HG03139 (cell line): ENCODE measurements around the gene TK2.

ENCODE experiments used
- ATAC-seq: cut with Tn5 transposase; IDR thresholded peaks from one replicate; pipeline ENCODE4 v1.9.1; 2021; ENCODE audit not compliant: unreplicated experiment

TK2 gene

GRCh38 chr16:66485376-66485775 is 64.5 kb downstream of the TK2 start:
- ATAC-seq = no peak

- no peak for ATAC-seq
Measured at GRCh38 chr16:66484453-66485213, 65.3 kb downstream of the TK2 start.

- no peak for ATAC-seq
Measured at GRCh38 chr16:66483689-66484452, 66.1 kb downstream of the TK2 start.

- no peak for ATAC-seq
Measured at GRCh38 chr16:66481943-66482390, 68.0 kb downstream of the TK2 start.

GRCh38 chr16:66481081-66481942 is 68.6 kb downstream of the TK2 start:
- ATAC-seq = no peak

GRCh38 chr16:66480265-66481080 is 69.4 kb downstream of the TK2 start:
- ATAC-seq = no peak

- ATAC-seq = no peak
Measured at GRCh38 chr16:66479661-66480264, 70.2 kb downstream of the TK2 start.

GRCh38 chr16:66478733-66479511 is 71.0 kb downstream of the TK2 start:
- ATAC-seq = peak; percentile 56

- ATAC-seq = no peak
Measured at GRCh38 chr16:66477028-66477515, 72.8 kb downstream of the TK2 start.

GRCh38 chr16:66476328-66477027 is 73.4 kb downstream of the TK2 start:
- no peak for ATAC-seq

- no peak for ATAC-seq
Measured at GRCh38 chr16:66475232-66475631, 74.7 kb downstream of the TK2 start.

- peak; percentile 79 for ATAC-seq
Measured at GRCh38 chr16:66474750-66475199, 75.1 kb downstream of the TK2 start.

GRCh38 chr16:66473654-66474519 is 76.0 kb downstream of the TK2 start:
- no peak for ATAC-seq

- ATAC-seq = no peak
Measured at GRCh38 chr16:66473051-66473571, 76.8 kb downstream of the TK2 start.

- ATAC-seq = no peak
Measured at GRCh38 chr16:66471716-66472393, 78.1 kb downstream of the TK2 start.

- ATAC-seq = no peak
Measured at GRCh38 chr16:66471264-66471663, 78.7 kb downstream of the TK2 start.

GRCh38 chr16:66470556-66470955 is 79.4 kb downstream of the TK2 start:
- ATAC-seq = no peak
